GM18520 (cell line): ENCODE results near the gene CDC45.
"Not testable (repeated sequence)": the region's sequence is repeated elsewhere in the genome, so short reads cannot be mapped to it uniquely, and the experiment has no call there.

ENCODE experiments used
- ATAC-seq: cut with Tn5 transposase; IDR thresholded peaks from one replicate; pipeline ENCODE4 v1.9.1; 2021; ENCODE audit not compliant: unreplicated experiment

CDC45 gene

DNA sequence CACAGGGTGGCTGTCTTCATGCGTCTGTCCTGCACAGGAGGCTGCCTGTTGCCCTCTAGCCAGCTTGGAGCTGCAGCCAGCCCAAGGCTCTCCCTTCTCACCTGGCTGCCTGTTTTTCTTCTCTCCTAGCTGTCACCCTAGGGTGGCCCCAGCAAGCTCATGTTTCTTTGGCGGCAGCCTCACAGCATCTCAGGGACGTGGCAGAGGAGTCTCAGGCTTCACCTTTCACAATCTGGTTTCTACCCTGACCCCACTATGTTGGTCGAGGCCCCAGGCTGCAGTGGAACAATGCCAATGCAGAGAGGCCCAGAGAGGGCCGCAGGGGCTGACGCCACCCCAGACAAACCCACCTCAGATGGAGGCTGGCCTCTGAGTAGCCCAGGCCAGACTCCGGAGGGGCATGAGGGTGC lies 47.0 kb downstream of the CDC45 start:
- ATAC-seq = no peak

DNA sequence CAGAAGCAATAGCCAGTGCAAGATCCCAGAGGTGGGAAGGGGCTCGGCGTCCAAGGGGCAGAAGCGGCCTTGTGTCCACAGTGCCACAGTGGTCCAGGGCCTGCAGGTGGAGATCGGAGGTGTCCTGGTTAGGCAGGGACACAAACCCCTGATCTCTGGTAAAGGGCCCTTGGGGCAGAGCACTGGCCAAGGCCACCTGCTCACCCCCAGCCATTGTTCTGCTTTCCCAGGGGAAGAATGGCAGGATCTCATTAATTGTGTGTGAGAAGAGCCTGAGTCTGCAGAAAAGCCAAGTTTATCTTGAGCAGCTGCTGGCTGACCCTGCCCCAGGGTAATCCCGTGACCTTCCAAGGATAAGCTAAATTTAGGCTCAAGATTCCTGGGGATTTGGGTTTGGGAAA lies 47.6 kb downstream of the CDC45 start:
- no peak for ATAC-seq

DNA sequence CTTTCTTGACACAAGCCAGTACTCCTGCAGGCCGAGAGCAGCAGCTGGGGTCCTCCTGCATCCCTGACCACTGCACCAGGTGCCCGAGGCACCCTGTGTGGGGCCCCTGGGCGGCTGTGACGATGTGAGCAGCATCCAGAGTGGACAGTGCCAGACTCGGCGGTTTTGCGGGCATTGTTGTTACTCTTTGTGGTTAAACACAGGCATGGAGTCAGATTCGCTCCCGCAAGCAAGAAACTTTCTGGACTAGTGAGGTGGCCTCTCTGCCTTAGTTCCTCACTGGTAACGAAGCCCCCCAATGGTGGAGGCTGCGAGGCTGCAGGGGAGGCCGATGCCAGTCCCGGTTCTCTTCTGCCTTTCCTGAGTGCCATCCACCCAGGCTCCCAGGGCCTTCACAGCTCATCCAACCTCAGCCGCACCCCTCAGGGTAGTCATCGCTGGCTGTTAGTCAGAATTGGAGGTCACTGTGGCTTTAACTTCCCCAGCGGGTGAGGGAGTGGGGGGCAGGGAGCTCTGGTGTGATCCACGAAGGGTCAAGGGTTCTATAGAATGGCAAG lies 48.2 kb downstream of the CDC45 start:
- ATAC-seq = no peak

DNA sequence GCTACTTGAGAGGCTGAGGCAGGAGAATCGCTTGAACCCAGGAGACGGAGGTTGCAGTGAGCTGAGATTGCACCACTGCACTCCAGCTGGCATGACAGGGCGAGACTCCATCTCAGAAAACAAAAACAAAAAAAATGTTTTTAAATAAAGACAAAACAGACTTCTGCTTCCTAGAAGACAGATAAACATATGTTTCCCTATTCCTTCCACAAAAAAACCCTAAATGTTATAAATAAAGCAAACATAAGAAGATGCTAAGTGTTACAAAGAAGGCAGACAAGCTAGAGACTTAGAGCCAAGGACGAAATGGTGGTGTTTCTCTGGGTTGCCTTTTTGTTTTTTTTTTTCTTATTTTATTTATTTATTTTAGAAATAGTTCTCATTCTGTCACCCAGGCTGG lies 50.1 kb downstream of the CDC45 start:
- ATAC-seq = no peak

DNA sequence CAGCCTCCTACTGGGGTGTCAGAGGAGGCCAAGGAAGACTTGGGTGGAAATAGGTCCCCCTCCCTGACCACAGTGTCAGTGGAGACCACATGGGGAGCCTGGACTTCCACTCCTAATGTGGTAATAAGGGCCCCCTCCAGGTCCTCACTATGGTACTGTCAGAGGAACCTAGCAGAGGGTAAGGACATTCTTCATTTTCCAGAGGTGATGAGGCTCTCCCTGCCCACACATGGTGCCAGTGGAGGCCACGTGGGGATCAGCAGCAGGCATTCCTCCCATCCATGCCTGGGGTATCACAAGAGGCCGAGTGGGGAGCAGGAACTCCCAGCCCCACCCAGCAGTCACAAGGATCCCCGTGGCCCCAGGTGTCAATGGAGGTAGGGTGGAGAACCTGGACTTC lies 51.0 kb downstream of the CDC45 start:
- ATAC-seq = no peak

DNA sequence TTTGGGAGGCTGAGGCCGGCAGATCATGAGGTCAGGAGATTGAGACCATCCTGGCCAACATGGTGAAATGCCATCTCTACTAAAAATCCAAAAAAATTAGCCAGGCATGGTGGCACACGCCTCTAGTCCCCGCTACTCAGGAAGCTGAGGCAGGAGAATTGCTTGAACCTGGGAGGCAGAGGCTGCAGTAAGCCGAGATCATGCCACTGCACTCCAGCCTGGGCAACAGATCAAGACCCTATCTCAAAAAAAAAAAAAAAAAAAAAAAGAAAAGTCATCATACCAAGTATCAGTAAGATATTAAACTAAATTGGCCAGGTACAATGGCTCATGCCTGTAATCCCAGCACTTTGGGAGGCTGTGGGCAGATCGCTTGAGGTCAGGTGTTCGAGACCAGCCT lies 51.6 kb downstream of the CDC45 start:
- ATAC-seq = not testable (repeated sequence)

DNA sequence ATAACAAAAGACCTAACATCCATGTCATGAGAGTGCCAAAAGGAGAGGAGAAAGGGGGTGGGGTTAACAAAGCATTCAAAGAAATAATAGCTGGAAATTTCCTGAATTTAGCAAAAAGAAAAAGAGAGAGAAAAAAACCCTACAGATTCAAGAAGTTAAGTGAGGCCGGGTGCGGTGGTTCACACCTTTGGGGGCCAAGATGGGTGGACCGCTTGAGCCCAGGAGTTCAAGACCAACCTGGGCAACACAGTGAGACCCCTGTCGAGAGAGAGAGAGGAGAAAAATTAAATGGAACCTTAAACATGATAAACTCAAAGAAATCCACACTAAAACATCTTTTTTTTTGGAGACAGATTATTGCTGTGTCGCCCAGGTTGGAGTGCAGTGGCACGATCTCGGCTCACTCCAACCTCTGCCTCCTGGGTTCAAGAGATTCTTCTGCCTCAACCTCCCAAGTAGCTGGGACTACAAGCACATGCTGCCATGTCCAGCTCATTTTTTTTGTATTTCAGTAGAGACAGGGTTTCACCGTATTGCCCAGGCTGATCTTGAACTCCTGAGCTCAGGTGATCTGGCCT lies 53.4 kb downstream of the CDC45 start:
- no peak for ATAC-seq

DNA sequence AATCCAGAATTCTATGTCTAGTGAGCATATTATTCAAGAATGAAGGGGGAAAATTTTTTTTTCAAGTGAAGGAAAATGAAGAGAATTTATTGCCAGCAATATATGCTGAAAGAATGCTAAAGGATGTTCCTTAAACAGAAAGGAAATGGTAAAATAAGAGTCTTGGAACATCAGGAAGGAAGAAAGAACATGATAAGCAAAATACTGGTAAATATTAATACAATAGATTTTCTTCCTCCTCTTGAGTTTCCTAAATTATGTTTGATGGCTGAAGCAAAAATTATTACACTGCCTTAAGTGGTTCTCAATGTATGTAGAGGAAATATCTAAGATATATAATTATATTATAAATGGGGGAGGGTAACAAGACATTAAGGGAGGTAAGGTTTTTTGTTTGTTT lies 54.1 kb downstream of the CDC45 start:
- ATAC-seq = no peak

DNA sequence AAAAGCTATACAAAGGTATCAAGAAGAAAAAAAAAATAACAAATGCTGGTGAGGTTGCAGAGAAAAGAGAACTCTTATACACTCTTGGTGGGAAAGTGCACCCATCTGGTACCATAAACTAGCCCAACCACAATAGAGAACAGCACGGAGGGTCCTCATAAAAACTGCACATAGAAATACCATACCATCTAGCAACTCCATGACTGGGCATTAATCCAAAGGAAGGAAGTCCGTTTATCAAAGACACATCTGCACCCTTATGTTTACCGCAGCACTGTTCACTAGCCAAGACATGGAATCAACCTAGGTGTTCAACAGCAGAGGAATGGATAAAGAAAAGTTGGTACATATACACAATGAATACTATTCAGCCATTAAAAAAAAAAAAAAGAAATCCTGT lies 55.3 kb downstream of the CDC45 start:
- no peak for ATAC-seq

DNA sequence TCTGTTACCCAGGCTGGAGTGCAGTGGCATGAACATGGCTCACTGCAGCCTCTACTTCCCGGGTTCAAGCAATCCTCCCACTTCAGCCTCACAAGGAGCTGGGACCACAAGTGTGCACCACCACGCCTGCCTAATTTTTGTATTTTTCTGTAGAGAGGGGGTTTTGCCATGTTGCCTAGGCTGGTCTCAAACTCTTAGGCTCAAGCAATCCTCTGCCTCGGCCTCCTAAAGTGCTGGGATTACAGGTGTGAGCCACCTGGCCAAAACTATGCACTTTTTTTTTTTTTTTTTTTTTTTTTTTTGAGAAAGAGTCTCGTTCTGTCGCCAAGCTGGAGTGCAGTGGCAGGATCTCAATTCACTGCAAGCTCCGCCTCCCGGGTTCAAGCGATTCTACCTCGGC lies 56.8 kb downstream of the CDC45 start:
- ATAC-seq = no peak

DNA sequence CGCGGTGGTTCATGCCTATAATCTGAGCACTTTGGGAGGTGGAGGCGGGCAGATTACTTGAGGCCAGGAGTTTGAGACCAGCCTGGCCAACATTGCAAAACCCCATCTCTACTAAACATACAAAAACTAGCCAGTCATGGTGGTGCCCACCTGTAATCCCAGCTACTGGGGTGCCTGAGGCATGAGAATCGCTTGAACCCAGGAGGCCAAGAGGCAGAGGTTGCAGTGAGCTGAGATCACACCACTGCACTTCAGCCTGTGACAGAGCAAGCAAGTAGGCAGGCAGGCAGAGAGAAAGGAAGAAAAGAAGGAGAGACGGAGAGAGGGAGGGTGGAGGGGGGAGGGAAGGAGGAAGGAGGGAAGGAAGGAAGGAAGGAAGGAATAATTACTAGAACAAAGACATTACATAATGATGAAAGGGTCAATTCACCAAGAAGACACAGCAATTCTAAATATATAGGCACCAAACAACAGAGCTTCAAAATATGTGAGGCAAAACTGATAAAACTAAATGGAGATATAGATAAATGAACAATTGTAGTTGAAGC lies 58.3 kb downstream of the CDC45 start:
- no peak for ATAC-seq

DNA sequence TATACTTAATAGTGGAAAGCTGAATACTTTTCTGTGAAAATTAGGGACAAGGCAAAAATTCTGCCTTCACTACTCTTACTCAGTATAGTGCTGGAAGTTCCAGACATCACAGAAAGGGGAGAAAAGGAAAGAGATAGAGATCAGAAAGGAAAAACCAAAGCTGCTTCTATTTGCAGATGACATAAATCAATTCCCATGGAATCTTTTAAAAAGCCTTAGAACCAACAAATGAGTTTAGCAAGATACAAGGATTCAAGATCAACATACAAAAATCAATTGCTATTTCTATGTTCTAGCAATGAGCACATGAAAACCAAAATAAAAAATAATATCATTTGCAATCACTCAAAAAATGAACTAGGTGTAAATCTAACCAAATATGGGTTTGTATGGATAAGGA lies 60.7 kb downstream of the CDC45 start:
- no peak for ATAC-seq

DNA sequence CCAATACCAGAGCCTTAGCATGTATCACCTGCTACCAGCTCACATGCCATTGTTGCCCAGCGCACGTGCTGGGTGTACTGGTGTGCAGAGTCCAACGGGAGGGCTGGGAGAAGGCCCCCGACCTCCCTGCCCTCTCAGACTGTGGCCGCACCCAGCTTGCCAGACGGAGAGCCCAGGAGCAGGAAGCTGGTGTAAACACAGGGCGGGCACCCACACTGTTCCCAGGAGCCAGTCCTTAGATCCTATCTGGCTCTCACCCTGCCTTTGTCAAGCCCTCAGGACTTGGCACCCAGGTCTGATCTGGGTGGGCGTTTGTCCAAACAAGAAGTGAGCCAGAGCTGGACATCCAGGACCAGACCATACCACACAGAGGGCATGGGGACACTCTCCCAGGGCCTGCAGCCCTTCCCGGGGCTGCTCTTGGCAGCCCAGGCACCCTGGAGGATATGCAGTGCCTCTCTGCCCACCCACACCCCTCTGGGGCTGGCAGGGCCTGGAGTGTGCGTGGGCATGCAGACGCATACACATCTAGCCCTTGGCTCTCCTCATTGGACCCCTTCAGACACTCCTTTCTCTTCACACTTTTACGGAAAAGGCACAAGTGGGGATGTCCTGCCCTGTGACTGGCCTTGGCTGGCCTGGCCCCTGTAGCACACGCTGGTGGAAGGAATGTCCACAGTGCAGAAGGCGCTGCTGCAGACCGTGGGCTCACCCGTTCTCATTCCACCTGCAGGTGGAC lies 64.4 kb downstream of the CDC45 start:
- ATAC-seq = no peak

DNA sequence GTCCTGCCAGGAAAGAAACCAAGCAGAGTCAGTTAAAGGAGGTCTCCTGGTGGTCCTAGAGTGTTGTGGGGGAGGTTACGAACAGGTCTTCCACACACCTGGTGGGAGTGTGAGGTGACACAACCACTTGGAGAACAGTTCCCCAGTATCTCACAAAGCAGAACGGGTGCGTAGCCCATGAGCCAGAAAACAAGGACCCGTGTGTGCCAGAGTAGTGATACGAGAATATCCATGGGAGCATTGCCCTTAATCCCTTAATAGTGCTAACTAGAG lies 66.2 kb downstream of the CDC45 start:
- no peak for ATAC-seq

DNA sequence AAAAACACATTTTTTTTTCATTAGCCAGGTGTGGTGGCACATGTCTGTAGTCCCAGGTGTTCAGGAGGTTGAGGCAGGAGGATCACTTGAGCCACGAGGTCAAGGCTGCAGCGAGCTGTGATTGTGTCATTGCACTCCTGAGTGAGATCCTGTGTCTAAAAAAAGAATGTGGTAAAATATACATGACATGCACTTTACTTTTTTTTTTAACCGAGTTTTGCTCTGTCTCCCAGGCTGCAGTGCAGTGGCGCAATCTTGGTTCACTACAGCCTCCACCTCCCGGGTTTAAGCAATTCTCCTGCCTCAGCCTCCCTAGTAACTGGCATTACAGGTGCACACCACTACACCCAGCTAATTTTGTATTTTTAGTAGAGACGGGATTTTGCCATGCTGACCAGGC lies 67.0 kb downstream of the CDC45 start:
- no peak for ATAC-seq

DNA sequence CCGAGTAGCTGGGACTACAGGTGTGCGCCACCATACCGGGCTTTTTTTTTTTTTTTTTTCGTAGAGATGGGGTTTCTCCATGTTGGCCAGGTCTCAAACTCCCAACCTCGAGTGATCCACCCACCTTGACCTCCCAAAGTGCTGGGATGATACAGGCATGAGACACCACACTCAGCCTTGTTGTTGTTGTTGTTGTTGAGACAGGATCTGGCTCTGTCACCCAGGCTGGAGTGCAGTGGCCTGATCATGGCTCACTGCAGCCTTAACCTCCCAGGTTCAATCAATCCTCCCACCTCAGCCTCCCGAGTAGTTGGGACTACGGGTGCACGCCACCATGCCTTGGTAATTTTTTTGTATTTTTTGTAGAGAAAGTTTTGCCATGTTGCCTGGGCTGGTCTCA lies 67.9 kb downstream of the CDC45 start:
- no peak for ATAC-seq

DNA sequence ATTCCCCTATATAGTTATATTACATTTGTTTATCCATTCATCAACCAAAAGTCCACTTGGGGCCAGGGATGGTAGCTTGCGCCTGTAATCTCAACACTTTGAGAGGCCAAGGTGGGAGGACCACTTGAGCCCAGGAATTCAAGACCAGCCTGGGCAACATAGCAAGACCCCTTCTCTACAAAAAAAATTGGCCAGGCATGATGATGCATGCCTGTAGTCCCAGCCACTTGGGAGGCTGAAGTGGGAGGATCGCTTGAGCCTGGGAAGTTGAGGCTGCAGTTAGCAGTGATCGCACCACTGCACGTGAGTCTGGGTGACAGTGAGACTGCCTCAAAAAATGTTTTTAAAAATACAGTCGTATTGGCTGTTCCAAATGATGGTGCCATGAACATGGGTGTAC lies 68.7 kb downstream of the CDC45 start:
- ATAC-seq = not testable (repeated sequence)

DNA sequence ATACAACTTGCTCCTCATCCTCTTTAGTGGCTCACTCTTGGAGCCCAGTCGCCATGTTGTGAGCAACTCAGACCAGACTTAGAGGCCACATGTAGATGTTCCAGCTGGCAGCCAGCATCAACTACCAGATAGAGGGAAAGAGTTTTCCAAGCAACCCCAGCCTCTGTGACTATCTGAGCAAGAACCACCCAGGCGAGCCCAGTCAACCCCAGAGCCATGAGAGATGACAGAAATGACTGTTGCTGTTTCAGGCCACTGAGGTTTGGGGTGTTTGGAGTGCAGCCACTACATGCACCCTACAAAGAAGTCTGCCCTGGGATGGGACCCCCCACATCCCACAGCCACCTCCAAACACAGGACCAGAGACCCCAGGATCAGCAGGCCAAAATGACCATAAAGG lies 69.2 kb downstream of the CDC45 start:
- ATAC-seq = no peak

DNA sequence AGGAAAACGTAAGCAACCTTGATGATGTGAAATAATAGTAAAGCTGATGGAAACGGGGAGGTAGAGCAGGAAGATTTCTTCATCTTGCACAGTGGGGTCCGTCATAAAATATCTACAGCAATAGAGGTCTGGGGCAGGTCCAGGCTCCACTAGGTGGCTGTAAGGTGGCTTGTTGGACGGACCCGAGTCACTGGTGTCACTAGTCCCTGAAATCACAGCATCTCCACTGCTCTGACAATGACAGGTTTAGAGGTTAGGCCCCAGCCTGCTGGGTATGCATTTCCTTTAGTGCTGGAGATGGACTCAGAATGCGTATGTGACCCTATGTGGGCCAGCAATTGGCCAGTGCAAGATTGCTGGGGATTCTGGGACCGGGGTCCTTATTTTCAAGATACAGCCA lies 69.7 kb downstream of the CDC45 start:
- no peak for ATAC-seq

DNA sequence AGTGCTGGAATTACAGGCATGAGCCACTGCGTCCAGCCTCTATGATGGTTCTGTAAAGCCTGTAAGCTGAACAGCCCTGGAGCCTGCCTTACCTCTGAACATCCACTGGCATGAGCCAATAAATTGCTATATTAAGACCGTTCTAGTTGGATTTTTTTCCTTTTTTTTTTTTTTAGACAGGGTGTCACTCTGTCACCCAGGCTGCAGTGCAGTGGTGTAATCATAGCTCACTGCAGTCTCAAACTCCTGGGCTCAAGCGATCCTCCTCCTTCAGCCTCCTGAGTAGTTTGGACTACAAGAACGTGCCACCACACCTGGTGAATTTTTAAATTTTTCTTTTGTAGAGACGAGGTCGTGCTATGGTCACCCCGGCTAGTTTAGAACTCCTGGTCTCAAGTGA lies 70.7 kb downstream of the CDC45 start:
- ATAC-seq = no peak

DNA sequence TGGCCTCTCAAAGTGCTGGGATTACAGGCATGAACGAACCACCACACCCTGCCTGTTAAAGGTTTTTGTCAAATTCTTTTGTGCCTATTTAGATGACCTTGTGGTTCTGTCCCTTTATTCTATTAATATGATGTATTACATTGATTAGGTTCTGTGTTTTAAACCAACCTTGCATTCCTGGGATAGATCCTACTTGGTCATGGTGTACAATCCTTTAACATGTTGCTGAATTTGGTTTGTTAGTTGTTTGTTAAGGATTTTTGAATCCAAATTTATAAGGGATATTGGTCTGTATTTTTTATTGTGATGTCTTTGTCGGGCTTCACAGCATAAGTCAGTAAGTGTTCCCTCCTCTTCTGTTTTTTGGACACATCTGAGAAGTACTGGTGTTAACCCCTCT lies 73.5 kb downstream of the CDC45 start:
- ATAC-seq = no peak

DNA sequence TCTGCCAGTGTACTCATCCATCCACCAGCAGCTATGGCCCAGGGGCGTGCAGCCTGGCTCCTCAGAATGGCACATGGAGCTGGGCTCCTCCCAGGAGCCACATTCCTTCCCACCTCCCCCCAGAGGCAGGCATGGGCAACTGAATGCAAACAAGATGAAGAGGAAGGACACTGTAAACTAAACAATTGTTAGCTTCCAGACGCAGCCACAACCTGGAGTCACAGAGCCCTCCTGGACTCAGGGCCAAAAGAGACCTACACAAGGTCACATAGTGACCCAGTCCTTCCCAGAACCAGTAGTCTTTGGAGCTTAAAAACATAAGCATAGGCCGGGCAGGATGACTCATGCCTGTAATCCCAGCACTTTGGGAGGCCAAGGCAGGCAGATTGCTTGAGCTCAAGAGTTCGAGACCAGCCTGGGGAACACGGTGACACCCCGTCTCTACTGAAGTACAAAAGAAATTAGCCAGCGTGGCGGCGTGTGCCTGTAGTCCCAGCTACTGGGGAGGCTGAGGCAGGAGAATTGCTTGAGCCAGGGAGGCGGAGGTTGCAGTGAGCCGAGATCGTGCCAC lies 75.2 kb downstream of the CDC45 start:
- ATAC-seq = no peak
